ENCODE data around the gene ANKRD13A. TPM values are rescaled to one million over a fixed set of nuclear protein-coding genes. Genes with fewer than 3 reads are reported as not detected.

Gene ANKRD13A
- total and polyA plus RNA-seq, 2 donors from 2014 or later = 23.2 to 68.0 TPM

- H3K4me3 ChIP-seq (ENCODE audit: low read length in 3 of 3) = no peak overlapping the region
- DNase-seq (peak in 1 of 5 donors; percentile 87), FAIRE-seq (no peak)
- H3K9me3 ChIP-seq (ENCODE audit: control insufficient read depth in 2 of 3, insufficient read depth in 1 of 3, low read length in 3 of 3) = no peaks in the 10 kb centered on the region
- H3K27ac ChIP-seq (ENCODE audit: low read depth in 2 of 2, low read length in 2 of 2) = peak overlapping the region; percentile 49 to 91
- peaks cover 4 to 37% (median 29%) of the 10 kb centered on the region in 3 donors for H3K4me1 ChIP-seq (ENCODE audit: control insufficient read depth in 2 of 3, insufficient read depth in 2 of 3, low read depth in 1 of 3, low read length in 3 of 3)
- no peak overlapping the region for H3K9ac ChIP-seq (ENCODE audit: low read length in 3 of 3)
- no peaks in the 10 kb centered on the region for H3K27me3 ChIP-seq (ENCODE audit: control insufficient read depth, insufficient read depth, low read length)
- no peak for TF ChIP-seq CTCF (IDR thresholded peaks at IDR 0.05; ENCODE audit: borderline replicate concordance, extremely low read depth, insufficient read depth)
- intact Hi-C loops (cut with DNase I) = no loop called here
- peaks cover 8 to 15% (median 14%) of the 10 kb centered on the region in 3 donors for H3K36me3 ChIP-seq (ENCODE audit: control insufficient read depth in 2 of 3, insufficient read depth in 3 of 3, low read length in 3 of 3)
These were observed 47.5 kb upstream of the ANKRD13A start for GRCh38 chr12:109951751-109952150.

GRCh38 chr12:109952160-109952858, 46.9 kb upstream of the ANKRD13A start:
- H3K27me3 ChIP-seq (ENCODE audit: control insufficient read depth, insufficient read depth, low read length) = no peaks in the 10 kb centered on the region
- H3K9me3 ChIP-seq (ENCODE audit: control insufficient read depth in 2 of 3, insufficient read depth in 1 of 3, low read length in 3 of 3) = no peaks in the 10 kb centered on the region
- no peak for TF ChIP-seq CTCF (IDR thresholded peaks at IDR 0.05; ENCODE audit: borderline replicate concordance, extremely low read depth, insufficient read depth)
- peaks cover 8 to 15% (median 14%) of the 10 kb centered on the region in 3 donors for H3K36me3 ChIP-seq (ENCODE audit: control insufficient read depth in 2 of 3, insufficient read depth in 3 of 3, low read length in 3 of 3)
- intact Hi-C loops (cut with DNase I) = no loop called here
- DNase-seq = no peak
- no peak overlapping the region for H3K9ac ChIP-seq (ENCODE audit: low read length in 3 of 3)
- H3K27ac ChIP-seq (ENCODE audit: low read depth in 2 of 2, low read length in 2 of 2) = peak overlapping the region; percentile 49 to 91
- no peak for FAIRE-seq
- peaks cover 4 to 37% (median 23%) of the 10 kb centered on the region in 3 donors for H3K4me1 ChIP-seq (ENCODE audit: control insufficient read depth in 2 of 3, insufficient read depth in 2 of 3, low read depth in 1 of 3, low read length in 3 of 3)
- H3K4me3 ChIP-seq (ENCODE audit: low read length in 3 of 3) = no peak overlapping the region

- no peak for DNase-seq
- no peak overlapping the region for H3K27ac ChIP-seq (ENCODE audit: low read depth in 2 of 2, low read length in 2 of 2)
- no peak for FAIRE-seq
- H3K9me3 ChIP-seq (ENCODE audit: control insufficient read depth in 2 of 3, insufficient read depth in 1 of 3, low read length in 3 of 3) = no peaks in the 10 kb centered on the region
- intact Hi-C loops (cut with DNase I) = no loop called here
- H3K27me3 ChIP-seq (ENCODE audit: control insufficient read depth, insufficient read depth, low read length) = no peaks in the 10 kb centered on the region
- H3K4me3 ChIP-seq (ENCODE audit: low read length in 3 of 3) = no peak overlapping the region
- no peak for TF ChIP-seq CTCF (IDR thresholded peaks at IDR 0.05; ENCODE audit: borderline replicate concordance, extremely low read depth, insufficient read depth)
- H3K36me3 ChIP-seq (ENCODE audit: control insufficient read depth in 2 of 3, insufficient read depth in 3 of 3, low read length in 3 of 3) = peaks cover 8 to 15% (median 14%) of the 10 kb centered on the region in 3 donors
- H3K9ac ChIP-seq (ENCODE audit: low read length in 3 of 3) = no peak overlapping the region
- H3K4me1 ChIP-seq (ENCODE audit: control insufficient read depth in 2 of 3, insufficient read depth in 2 of 3, low read depth in 1 of 3, low read length in 3 of 3) = peaks cover 4 to 32% (median 23%) of the 10 kb centered on the region in 3 donors
These were observed 46.4 kb upstream of the ANKRD13A start for GRCh38 chr12:109952873-109953272.
